G401.6 (cell line): ENCODE measurements around the gene TUFM.
A peak's percentile ranks its signal among the peaks of the same experiment; 100 is the strongest.
"Not testable (repeated sequence)": the region's sequence is repeated elsewhere in the genome, so short reads cannot be mapped to it uniquely, and the experiment has no call there.

Experiments
- FAIRE-seq: peaks from 2 replicates; lab custom pipeline; 2012; peaks lifted over from hg19 to GRCh38; lab: Jason Lieb, UNC

TUFM gene

DNA sequence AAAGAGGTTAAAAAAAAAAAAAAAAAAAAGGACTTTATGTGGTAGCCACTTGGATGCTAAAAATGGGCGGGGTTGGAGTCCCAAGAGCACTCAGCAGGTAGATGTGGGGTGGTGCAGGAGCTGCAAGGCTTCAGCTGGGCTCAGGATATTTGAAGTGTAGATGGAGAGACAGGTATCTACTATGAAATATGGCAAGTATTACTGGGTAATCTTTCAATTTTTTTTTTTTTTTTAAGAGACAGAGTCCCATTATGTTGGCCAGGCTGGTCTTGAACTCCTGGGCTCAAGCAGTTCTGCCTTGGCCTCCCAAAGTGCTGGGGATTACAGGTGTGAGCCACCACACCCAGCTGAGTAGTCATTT is 7.6 kb downstream of the TUFM start:
- FAIRE-seq = no peak

DNA sequence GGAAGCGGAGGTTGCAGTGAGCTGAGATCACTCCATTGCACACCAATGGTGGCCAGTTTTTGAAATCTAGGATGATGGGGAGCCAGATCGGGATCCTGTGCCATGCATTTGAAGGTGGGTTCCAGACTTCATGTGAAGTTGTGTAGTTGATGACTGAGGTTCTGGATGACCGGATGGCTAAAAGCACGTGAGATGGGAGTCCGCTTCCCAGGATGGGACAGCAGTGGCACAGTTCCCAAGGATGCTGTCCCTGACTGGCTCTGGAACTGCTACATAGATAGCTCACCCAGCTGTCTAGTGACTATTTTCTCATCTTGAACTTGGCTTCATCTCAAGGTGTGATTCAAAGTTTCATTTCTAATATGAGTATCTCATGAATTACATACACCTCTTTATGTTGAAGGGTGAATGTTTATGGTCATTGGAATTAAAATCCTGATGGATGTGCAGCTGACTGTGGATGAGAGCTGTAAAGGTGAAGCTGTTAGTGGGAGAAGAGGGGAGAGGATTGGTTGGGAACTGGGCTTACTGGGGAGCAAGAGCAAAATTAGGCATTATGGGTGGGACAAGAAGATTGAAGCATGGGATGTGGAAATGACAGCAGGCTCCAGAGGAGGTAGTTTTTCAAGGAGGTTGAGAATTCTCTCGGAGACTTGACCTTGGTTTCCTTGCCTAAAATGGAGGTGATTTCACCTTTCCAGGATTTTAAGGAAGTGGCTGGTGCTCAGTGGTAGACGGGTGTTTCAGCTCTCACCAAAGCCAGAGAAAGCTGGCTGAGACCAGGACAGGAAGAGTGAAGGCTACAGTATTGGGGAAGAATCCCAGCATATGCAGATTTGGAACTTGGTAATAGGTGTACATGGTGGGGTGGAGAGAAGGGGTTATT is 8.2 kb downstream of the TUFM start:
- no peak for FAIRE-seq

DNA sequence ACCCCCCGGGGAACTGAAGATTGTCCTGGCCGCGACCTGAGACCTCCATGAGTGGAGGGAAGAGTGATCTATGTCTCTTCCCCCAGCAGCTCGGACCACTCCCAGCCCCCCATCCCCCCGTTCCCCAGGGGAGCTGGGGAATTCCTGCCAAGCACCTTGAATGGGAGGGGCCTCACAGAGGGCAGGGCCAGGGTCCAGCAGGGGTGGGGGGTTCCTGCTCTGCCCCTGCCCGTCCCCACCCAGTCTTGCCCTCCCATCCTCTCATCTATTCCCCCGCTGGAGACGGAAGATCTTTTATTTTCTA is 9.4 kb downstream of the TUFM start:
- no peak for FAIRE-seq

GRCh38 chr16:28835864-28836760 is 10.0 kb downstream of the TUFM start:
- FAIRE-seq = no peak

GRCh38 chr16:28834873-28835863 is 11.0 kb downstream of the TUFM start:
- FAIRE-seq = no peak

DNA sequence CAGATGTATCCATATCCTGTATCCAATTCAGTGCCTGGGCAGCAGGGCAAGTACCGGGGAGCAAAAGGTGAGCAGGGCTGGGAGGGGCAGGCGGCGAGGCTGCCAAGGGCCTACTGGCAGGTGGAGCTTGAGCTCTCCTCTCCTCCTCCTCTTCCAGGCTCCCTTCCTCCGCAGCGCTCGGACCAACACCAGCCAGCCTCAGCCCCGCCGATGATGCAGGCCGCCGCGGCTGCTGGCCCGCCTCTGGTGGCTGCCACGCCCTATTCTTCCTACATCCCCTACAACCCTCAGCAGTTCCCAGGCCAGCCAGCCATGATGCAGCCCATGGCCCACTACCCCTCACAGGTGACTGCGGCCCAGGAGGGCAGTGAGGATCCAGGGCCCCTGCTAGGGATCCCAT is 11.8 kb downstream of the TUFM start:
- no peak for FAIRE-seq

- no peak for FAIRE-seq
These were observed 15.6 kb downstream of the TUFM start for GRCh38 chr16:28830531-28830930.

DNA sequence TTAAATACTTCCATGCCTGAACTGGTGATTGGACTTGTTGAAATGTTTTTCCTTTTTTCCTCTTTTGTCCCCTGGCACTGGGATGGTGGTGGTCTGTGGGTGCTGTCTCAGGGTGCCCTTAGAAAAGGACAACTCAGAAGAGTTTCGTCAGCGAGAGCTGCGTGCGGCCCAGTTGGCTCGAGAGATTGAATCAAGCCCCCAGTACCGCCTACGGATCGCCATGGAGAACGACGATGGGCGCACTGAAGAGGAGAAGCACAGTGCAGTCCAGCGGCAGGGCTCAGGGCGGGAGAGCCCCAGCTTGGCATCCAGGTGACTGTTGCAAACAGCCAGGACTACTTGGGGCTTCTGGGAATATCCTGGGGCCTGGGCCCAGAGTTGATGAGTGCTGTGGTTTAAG is 16.4 kb downstream of the TUFM start:
- FAIRE-seq = no peak

DNA sequence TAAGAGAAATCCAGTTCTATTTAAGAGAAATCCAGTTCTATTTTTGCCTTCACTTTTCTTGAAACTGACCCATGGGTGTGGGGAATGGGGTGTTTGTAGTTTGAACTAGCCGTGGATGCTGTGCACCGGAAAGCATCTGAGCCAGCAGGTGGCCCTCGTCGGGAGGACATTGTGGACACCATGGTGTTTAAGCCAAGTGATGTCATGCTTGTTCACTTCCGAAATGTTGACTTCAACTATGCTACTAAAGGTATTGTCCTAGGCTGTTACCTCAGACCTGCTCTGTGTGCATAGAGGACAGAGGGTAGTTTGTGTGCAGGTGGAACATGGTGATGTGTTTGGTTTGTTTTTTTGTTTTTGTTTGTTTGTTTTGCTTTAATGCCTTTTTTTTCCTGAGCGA is 20.0 kb downstream of the TUFM start:
- no peak for FAIRE-seq

- no peak for FAIRE-seq
These were observed 21.5 kb downstream of the TUFM start for GRCh38 chr16:28824717-28824973.

- peak; percentile 92 for FAIRE-seq
These were observed 22.1 kb downstream of the TUFM start for GRCh38 chr16:28823873-28824716.

DNA sequence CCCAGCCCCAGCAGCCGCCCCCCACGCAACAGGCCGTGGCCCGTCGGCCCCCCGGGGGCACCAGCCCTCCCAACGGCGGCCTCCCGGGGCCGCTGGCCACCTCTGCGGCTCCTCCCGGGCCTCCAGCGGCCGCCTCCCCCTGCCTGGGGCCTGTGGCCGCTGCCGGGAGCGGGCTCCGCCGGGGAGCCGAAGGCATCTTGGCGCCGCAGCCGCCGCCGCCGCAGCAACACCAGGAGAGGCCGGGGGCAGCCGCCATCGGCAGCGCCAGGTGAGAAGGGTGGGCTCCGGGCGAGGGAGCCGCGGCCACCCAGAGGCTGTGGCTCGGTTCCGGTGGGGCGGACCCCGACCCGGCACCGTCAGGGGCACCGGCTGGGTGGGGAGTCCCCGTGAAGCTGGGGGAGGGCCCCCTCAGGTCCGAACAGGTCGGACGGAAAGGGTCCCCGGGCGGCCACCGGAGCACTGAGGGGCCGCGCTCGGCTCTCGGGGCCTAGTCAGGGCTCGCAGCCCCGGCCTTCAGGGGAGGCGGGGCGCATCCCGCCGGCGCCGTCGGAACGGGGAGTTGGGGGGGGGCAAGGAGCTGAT is 22.8 kb downstream of the TUFM start:
- FAIRE-seq = no peak

DNA sequence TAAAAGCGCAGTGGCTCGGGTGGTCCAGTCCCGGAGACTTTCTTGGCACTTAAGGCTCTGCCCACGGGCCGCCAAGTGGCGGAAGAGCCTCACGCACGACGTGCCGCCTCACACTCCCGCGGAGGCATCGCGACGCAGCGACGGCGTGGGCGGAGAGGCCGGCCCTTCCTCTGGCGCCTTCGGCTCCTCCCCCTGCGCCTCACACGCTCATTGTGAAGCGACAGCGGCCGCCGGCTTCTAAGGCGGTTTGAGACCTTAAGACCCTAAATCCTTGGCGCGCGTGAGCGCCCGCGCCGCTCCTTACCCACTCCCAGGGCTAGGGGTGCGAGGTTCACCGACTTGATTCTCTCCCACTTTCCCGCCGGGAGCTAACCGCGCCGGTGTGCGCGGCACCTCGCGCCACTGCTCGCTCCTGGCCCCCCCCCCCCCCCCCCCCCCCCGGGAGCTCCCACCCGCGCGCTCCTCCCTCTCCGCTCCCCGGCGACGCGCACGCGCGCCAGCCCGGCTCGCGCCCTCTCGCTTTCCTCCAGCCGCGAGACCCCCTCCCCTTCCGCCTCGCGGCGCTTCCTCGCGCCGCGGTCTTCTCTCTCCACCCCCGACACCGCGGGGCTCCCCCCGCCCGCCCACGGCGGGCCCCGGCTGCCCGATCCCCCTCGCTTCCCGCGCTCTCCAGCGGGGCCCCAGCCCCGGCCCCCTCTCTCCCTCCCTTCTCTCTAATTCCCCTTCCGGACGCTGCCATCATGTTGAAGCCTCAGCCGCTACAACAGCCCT is 23.4 kb downstream of the TUFM start, which contains the start of gene ATXN2L:
TSS of gene ATXN2L (plus strand) at position 480 of the 771 bp plus-strand sequence. CDS start at position 741, 261 bp downstream.
- FAIRE-seq = no peak

DNA sequence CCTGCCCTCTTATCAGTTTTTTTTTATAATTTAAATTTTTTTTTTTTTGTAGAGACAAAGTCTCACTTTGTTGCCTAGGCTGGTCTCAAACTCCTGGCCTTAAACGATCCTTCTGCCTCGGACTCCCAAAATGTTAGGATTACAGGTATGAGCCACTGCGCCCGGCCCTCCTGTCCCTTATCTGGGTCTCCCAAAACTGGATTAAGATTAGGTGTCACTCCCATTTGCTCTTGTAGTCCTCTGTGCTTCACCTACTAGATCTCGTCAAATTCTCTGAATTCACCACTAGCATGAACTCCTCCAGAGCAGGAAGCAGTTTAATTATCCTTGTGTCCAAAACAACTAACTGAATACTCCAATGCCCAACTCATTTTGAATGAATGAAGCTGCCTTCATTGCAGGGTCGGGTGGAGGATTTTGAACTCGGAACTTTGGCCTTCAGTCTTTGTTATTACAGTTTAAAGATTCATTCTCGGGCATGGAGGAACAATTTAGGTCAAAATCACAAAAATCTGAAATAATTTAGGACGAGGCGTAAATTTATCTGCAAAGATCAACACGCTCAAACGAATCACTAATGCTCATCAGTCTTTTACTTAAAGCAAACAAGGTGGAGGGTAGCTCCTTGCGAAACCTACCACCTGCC is 24.2 kb downstream of the TUFM start:
- no peak for FAIRE-seq

GRCh38 chr16:28820546-28820945 is 25.6 kb downstream of the TUFM start:
- not testable (repeated sequence) for FAIRE-seq

GRCh38 chr16:28820016-28820415 is 26.1 kb downstream of the TUFM start:
- no peak for FAIRE-seq

DNA sequence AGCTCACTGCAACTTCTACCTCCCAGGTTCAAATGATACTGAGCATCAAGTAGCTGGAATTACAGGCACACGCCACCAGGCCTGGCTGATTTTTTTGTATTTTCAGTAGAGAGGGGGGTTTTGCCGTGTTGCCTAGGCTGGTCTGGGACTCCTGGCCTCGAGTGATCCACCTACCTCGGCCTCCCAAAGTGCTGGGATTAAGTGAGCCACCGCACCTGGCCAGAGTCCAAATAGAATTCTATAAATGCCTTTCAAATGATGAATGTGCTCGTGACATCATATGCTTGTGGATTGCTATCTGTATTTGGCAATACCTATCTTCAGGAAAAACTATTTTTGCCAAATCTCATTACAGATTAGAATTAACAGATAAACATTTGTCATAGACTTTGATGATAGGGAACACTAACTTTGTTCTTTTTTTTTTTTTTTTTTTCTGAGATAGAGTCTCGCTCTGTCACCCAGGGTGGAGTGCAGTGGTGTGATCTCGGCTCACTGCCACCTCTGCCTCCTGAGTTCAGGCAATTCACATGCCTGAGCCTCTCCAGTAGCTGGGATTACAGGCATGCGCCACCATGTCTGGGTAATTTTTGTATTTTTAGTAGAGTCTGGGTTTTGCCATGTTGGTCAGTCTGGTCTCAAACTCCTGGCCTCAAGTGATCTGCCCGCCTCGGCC is 38.6 kb downstream of the TUFM start:
- not testable (repeated sequence) for FAIRE-seq

DNA sequence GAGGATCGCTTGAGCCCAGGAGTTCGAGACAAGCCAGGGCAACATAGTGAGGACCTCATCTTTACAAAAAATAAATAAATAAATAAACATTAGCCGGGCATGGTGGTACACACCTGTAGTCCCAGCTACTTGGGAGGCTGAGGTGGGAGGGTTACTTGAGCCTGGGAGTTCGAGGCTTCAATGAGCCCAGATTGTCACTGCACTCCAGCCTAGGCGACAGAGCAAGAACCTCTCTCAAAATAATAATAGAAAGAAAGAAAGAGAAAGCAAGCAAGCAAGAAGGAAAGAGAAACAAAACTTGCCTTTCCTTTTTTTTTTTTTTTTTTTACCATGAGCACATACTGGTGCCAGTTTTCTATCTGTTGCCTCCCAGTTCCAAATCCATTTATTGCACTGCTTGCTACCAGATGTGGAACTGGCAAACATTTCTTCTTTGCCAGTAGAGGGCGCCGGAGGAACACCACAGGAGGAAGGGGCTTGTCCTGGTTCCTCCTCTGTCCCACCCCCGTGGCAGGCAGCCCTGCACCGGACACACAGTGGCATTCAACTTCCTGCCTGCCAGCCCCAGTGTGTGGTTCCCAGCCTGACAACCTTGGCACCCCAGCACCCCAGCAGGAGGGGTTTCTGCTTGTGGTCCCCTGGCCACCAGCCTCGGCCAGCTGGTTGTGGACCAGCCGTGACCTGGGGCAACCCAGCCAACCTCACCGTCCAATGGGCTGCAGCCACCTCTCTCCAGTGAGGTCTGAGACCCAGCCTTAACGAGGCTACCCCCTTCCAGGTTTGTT is 43.7 kb downstream of the TUFM start:
- FAIRE-seq = not testable (repeated sequence)
